Measurements from ENCODE around the gene MPPE1.
A peak's percentile ranks its signal among the peaks of the same experiment; 100 is the strongest.
"Not testable (repeated sequence)": the region's sequence is repeated elsewhere in the genome, so short reads cannot be mapped to it uniquely, and the experiment has no call there.

Gene MPPE1

GRCh38 chr18:11908182-11909060 is at the start of gene MPPE1:
MPPE1 (minus strand) TSS chr18:11908317; CDS start chr18:11897264, 11,053 bp downstream.
- DNase-seq (ENCODE audit: low read depth in 2 of 3, low spot score in 1 of 3): peak; percentile 71 to 81 (median 75)

GRCh38 chr18:11957636-11958035 is 49.5 kb upstream of the MPPE1 start:
- DNase-seq (ENCODE audit: low read depth in 2 of 3, low spot score in 1 of 3): no peak

- DNase-seq (ENCODE audit: low read depth in 2 of 3, low spot score in 1 of 3): no peak
Measured at GRCh38 chr18:11956371-11957308, 48.5 kb upstream of the MPPE1 start.

- no peak for DNase-seq (ENCODE audit: low read depth in 2 of 3, low spot score in 1 of 3)
Measured at GRCh38 chr18:11955239-11956029, 47.3 kb upstream of the MPPE1 start.

- no peak for DNase-seq (ENCODE audit: low read depth in 2 of 3, low spot score in 1 of 3)
Measured at GRCh38 chr18:11953113-11953512, 45.0 kb upstream of the MPPE1 start.

GRCh38 chr18:11951390-11951851 is 43.3 kb upstream of the MPPE1 start:
- no peak for DNase-seq (ENCODE audit: low read depth in 2 of 3, low spot score in 1 of 3)

GRCh38 chr18:11950824-11951223 is 42.7 kb upstream of the MPPE1 start:
- DNase-seq (ENCODE audit: low read depth in 2 of 3, low spot score in 1 of 3): no peak

GRCh38 chr18:11948852-11949523 is 40.9 kb upstream of the MPPE1 start:
- no peak for DNase-seq (ENCODE audit: low read depth in 2 of 3, low spot score in 1 of 3)

GRCh38 chr18:11947214-11948191 is 39.4 kb upstream of the MPPE1 start:
- peak; percentile 44 to 50 (median 49) for DNase-seq (ENCODE audit: low read depth in 2 of 3, low spot score in 1 of 3)

GRCh38 chr18:11946756-11947155 is 38.6 kb upstream of the MPPE1 start:
- DNase-seq (ENCODE audit: low read depth in 2 of 3, low spot score in 1 of 3): no peak

- not testable (repeated sequence) for DNase-seq (ENCODE audit: low read depth in 2 of 3, low spot score in 1 of 3)
Measured at GRCh38 chr18:11945834-11946659, 37.9 kb upstream of the MPPE1 start.

GRCh38 chr18:11944786-11945185 is 36.7 kb upstream of the MPPE1 start:
- no peak for DNase-seq (ENCODE audit: low read depth in 2 of 3, low spot score in 1 of 3)

- DNase-seq (ENCODE audit: low read depth in 2 of 3, low spot score in 1 of 3): no peak
Measured at GRCh38 chr18:11944252-11944651, 36.1 kb upstream of the MPPE1 start.

- DNase-seq (ENCODE audit: low read depth in 2 of 3, low spot score in 1 of 3): no peak
Measured at GRCh38 chr18:11943551-11943950, 35.4 kb upstream of the MPPE1 start.

GRCh38 chr18:11940956-11941355 is 32.8 kb upstream of the MPPE1 start:
- DNase-seq (ENCODE audit: low read depth in 2 of 3, low spot score in 1 of 3): no peak

- DNase-seq (ENCODE audit: low read depth in 2 of 3, low spot score in 1 of 3): peak; percentile 58 to 80 (median 67)
Measured at GRCh38 chr18:11937874-11938478, 29.9 kb upstream of the MPPE1 start.

GRCh38 chr18:11932393-11932792 is 24.3 kb upstream of the MPPE1 start:
- no peak for DNase-seq (ENCODE audit: low read depth in 2 of 3, low spot score in 1 of 3)

- no peak for DNase-seq (ENCODE audit: low read depth in 2 of 3, low spot score in 1 of 3)
Measured at GRCh38 chr18:11927497-11927896, 19.4 kb upstream of the MPPE1 start.
